ENCODE results near the gene FBXL7.

The FBXL7 gene

GRCh38 chr5:15904899-15905830, 405.2 kb downstream of the FBXL7 start:
- no peak for DNase-seq

- no peak for DNase-seq
These were observed 414.7 kb downstream of the FBXL7 start for GRCh38 chr5:15914638-15915037.

DNA sequence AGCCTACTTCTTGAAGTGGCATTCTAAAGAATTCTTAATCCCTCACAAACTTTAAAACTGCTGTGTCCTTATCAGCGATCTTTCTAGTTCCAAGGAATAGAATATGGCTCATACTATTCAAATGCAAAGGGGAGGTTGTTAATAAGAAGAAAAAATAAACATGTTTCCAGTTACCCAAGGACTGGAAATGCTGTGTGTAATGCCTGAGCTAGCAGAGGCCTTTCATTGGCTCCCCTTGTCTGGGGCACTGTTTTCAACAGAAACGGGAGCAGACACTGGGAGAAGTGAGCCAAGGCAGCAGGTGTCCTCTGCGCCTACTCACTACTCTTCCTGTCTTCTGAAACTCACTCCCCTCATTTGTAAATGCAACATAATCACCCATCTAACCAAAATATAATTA, 426.6 kb downstream of the FBXL7 start:
- DNase-seq, result no peak

- no peak for DNase-seq
These were observed 427.9 kb downstream of the FBXL7 start for GRCh38 chr5:15927710-15928380.

- no peak for DNase-seq
These were observed 429.8 kb downstream of the FBXL7 start for GRCh38 chr5:15929611-15930263.

GRCh38 chr5:15932066-15932465, 432.1 kb downstream of the FBXL7 start:
- no peak for DNase-seq

DNA sequence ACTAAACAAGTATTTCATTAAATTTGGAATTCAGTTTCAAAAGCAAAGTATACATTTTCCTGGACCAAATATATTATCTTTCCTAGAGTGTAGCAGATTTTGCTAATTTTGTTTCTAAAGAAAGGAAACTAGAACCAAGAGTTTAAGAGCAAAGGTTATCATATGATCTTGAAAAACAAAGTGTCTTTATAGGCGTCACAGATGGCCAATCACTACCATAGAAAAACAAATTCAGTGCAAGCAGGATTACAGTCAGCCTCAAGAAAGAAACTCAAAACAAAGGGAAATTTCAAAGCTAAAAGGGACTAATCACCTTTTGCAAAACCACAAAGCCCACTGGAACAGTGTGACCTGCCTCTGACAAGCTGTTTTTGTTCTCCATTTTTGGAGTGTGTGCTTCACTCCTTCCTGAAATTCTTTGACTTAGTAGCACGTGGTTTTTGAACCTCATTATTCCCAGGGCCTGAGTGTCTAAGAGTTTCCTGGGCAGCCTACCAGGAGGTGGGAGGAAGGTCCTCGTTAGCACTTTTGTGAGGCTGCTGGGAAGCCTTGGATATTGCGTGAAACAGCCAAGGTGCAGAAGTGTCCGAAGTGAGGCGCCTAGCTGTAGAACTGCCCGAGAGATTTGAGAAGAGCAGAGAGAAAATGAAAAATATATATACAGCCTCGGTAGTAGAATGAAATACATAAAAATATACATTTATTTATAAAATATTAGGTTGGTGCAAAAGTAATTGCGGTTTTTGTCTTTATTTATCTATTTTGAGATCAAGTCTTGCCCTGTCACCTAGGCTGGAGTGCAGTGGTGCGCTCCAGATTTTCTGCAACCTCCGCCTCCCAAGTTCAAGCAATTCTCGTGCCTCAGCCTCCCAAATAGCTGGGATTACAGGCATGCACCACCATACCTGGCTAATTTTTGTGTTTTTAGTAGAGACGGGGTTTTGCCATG, 433.6 kb downstream of the FBXL7 start:
- DNase-seq, result no peak

GRCh38 chr5:15936505-15937245, 436.7 kb downstream of the FBXL7 start:
- no peak for DNase-seq

GRCh38 chr5:15937708-15938107, 437.7 kb downstream of the FBXL7 start:
- no peak for DNase-seq

DNA sequence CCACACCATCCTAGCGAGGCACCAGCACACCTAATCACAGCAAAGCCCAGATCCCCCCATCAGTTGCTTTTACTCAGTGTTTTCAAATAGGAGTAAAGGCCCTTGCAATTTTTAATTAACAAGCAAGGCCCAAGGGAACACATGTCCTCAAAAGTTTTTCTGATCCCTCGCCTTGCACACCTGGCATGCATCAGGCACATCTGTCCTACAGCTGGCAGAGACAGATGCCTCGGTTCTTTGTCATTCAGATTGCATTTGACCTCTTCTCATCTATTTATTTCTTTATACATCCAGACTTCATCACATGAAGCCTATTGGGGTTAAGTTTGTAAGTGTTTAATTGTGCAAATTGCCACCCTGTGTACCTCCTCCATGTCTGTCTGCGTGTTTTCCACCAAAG, 438.2 kb downstream of the FBXL7 start:
- DNase-seq, result no peak

GRCh38 chr5:15938961-15939360, 439.0 kb downstream of the FBXL7 start:
- no peak for DNase-seq

- no peak for DNase-seq
These were observed 440.9 kb downstream of the FBXL7 start for GRCh38 chr5:15940905-15941304.

GRCh38 chr5:15943487-15943886, 443.5 kb downstream of the FBXL7 start:
- DNase-seq, result no peak

- no peak for DNase-seq
These were observed 446.0 kb downstream of the FBXL7 start for GRCh38 chr5:15946026-15946425.

DNA sequence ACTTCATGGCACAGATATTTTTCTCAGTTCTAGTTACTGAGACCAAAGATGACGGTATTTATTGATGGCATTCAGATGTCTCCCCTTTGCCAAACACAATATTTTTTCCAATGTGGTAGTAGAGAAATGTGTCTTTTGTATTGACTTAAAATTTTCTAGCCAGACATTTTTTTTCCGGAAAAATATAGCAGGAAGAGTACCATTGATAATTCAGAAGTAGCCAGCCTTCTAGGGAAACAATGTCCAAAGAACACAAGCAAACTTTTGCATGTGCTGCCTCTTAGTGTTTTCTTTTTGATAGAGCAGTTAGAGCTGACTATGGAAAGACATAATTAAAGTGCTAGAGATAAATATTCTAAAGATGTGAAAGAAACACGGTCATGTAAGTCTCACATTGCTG, 448.2 kb downstream of the FBXL7 start:
- no peak for DNase-seq

DNA sequence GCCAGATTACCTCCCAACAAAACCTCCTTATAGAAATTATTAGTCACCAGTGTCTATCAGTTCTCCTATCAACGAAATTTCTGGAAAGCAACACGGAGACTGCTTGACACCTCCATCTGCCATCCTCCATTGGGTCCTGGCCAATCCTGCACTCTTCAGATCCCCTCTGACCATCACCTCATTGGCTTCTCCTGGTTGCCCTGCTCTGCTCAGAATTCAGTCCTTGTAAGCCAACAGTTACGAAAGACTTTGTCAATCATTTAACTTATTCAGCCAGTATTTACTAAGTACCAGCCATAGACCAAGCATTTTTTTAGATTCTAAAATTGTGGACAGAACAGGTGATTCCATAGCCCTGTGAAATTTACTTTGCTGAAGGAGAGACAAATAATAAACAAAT, 451.1 kb downstream of the FBXL7 start:
- DNase-seq, result no peak

GRCh38 chr5:15951550-15951949, 451.6 kb downstream of the FBXL7 start:
- DNase-seq, result no peak

DNA sequence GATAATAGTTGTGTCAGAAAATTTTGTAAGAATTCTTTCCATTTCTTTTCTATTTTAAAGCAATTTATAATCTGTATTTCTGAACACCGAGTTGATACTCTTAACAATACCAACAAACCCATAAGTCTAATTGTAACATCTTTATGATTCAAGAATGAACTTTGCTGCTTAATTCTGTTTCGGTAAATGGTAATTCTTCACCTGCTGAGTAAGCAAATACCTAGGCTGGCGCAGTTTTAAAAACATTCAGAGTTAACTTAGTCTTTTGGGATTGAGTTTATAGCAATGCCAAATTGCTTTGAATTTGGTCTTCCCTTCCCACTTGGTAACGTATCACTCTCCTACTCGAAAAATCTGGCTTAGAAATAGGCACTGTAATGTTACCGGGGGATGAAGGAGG, 456.6 kb downstream of the FBXL7 start:
- DNase-seq, result no peak

DNA sequence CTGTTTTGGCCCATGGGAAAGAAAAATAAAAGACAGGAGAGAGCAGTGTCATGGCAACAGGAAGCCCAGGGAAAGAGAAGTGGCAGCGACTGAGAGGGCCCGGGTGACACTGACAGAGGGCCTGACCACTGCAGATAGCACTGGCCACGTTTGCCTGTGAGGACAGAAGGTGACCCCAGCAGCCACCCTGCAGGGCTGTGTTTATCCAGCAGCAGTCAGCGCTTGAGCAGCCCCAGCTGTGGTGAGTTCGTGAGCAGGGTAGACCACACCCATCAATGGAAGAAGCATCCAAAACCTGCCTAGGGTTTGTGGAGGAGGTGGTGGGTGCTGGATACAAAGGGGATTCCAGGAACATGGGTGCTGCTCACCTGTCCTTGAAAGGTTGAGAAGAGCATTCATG, 457.1 kb downstream of the FBXL7 start:
- DNase-seq, result no peak

- no peak for DNase-seq
These were observed 459.6 kb downstream of the FBXL7 start for GRCh38 chr5:15959370-15960164.

GRCh38 chr5:15966066-15966640, 466.2 kb downstream of the FBXL7 start:
- DNase-seq, result no peak
